Transverse colon (tissue), 4 donors: ENCODE data around the gene AGO4.

ENCODE experiments used
- EP300 ChIP-seq: sonication (generic); formaldehyde crosslinking; IDR thresholded peaks from one replicate; pipeline ENCODE4 v1.6.1; 2017; ENCODE audit warnings: antibody characterized with exemption, low read depth
- POLR2A ChIP-seq: fragments of 450-650 bp; IDR thresholded peaks from one replicate; pipeline ENCODE4 v1.6.1; 2016; ENCODE audit warnings: antibody characterized with exemption, mild to moderate bottlenecking, moderate library complexity
- POLR2AphosphoS5 ChIP-seq, 3 donors: sonication (generic); formaldehyde crosslinking; IDR thresholded peaks; one replicate each; pipeline ENCODE4 v1.6.1; 2016; ENCODE audit warnings: antibody characterized with exemption in 3 of 3
- TF ChIP-seq, protein P1 (sequence below), 5 experiments: fragments of 200-600 bp in 3 of 5; fragments of 450-650 bp in 2 of 5; sonication (generic) in 3 of 5; IDR thresholded peaks; 1 replicate in 2 of 5; 2 replicates in 3 of 5; pipeline ENCODE4 v1.5.1; 2016 to 2017; ENCODE audit warnings: antibody characterized with exemption in 5 of 5, inconsistent platforms in 3 of 5, mild to moderate bottlenecking in 2 of 5, moderate library complexity in 1 of 5

DNA sequence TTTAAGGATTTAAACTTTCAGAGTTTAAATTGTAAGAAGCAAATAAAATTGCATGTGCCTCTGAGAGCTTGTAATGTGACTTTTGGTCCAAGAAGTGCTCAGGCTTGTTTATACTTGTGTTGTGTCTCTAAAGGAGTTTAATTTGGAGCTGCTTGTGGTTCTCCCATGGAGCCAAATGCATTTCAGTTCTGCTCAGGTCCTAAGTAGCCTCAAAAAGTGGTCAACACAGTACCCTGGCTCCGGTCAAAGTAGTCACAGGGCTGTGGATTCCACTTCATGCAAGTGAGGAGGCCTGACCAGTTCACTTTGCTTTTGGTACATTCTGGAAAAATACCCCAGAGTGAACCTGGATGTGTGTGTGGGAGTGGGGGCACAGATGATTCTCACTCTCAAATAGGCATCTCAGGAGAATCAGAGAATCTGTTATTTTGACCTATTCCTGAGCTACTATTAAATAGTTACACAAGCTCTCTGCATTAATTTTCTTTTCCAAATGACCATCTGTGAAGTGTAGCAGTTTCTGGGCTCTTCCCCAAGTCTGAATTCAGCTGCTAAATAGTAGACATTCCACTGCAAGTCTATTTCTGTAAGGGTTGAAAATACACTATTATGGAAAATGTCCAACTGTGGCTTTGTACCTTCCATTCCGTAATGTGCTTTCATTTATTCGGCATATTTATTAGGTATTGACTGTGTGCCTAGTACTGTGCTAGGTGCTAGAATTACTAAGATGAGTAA lies 43.5 kb downstream of the AGO4 start:
- no peak for TF ChIP-seq POLR2A
- TF ChIP-seq POLR2AphosphoS5 (IDR thresholded peaks at IDR 0.05) = peak in 1 of 3 donors; percentile 11
- TF ChIP-seq, protein P1, sequence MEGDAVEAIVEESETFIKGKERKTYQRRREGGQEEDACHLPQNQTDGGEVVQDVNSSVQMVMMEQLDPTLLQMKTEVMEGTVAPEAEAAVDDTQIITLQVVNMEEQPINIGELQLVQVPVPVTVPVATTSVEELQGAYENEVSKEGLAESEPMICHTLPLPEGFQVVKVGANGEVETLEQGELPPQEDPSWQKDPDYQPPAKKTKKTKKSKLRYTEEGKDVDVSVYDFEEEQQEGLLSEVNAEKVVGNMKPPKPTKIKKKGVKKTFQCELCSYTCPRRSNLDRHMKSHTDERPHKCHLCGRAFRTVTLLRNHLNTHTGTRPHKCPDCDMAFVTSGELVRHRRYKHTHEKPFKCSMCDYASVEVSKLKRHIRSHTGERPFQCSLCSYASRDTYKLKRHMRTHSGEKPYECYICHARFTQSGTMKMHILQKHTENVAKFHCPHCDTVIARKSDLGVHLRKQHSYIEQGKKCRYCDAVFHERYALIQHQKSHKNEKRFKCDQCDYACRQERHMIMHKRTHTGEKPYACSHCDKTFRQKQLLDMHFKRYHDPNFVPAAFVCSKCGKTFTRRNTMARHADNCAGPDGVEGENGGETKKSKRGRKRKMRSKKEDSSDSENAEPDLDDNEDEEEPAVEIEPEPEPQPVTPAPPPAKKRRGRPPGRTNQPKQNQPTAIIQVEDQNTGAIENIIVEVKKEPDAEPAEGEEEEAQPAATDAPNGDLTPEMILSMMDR (IDR thresholded peaks at IDR 0.05) = no peak
- TF ChIP-seq EP300 = no peak
